LoVo (cell line): Measurements from ENCODE around the gene KCNJ8.

Experiments used
- DNase-seq: peaks from one replicate; pipeline ENCODE4 v3.0.0-alpha.2; 2016; ENCODE audit warnings: low spot score

Gene KCNJ8

DNA sequence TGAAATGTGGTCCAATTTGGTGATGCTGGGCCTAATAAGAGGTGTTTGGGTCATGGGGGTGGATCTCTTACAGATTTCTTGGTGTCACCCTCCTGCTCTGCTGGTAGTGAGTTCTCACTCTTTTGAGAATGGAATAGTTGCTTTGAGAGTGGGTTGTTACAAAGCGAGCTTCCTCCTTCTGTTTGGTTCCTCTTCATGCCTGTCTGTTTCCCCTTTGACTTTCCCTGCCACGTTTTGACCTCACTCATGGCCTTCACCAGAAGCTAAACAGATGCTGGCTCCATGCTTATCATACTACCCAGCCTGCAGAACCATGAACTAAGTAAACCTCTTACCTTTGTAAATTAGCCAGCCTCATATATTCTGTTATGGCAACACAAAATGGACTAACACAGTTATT is 59.1 kb downstream of the KCNJ8 start:
- DNase-seq: no peak
